ENCODE results near the gene GRAMD2A.

Gene GRAMD2A

GRCh38 chr15:72169921-72170611 lies 27.5 kb downstream of the GRAMD2A start:
- no peak for DNase-seq (ENCODE audit: low read depth, low spot score)
- no peak overlapping the region for H3K27ac ChIP-seq

- DNase-seq (ENCODE audit: low read depth, low spot score): no peak
- peak overlapping the region; percentile 69 for H3K27ac ChIP-seq
Observed at GRCh38 chr15:72169236-72169920, 28.2 kb downstream of the GRAMD2A start.

GRCh38 chr15:72168808-72169190 lies 28.8 kb downstream of the GRAMD2A start:
- DNase-seq (ENCODE audit: low read depth, low spot score): no peak
- H3K27ac ChIP-seq: peak overlapping the region; percentile 69

- peak overlapping the region; percentile 69 for H3K27ac ChIP-seq
- peak; percentile 29 for DNase-seq (ENCODE audit: low read depth, low spot score)
Observed at GRCh38 chr15:72168131-72168807, 29.3 kb downstream of the GRAMD2A start.

- H3K27ac ChIP-seq: peak overlapping the region; percentile 69
- DNase-seq (ENCODE audit: low read depth, low spot score): no peak
Observed at GRCh38 chr15:72167445-72167844, 30.1 kb downstream of the GRAMD2A start.

GRCh38 chr15:72166716-72167417 lies 30.7 kb downstream of the GRAMD2A start:
- no peak for DNase-seq (ENCODE audit: low read depth, low spot score)
- H3K27ac ChIP-seq: no peak overlapping the region

- H3K27ac ChIP-seq: no peak overlapping the region
- DNase-seq (ENCODE audit: low read depth, low spot score): no peak
Observed at GRCh38 chr15:72163719-72164118, 33.9 kb downstream of the GRAMD2A start.

- no peak for DNase-seq (ENCODE audit: low read depth, low spot score)
- no peak overlapping the region for H3K27ac ChIP-seq
Observed at GRCh38 chr15:72162569-72162968, 35.0 kb downstream of the GRAMD2A start.

- no peak overlapping the region for H3K27ac ChIP-seq
- DNase-seq (ENCODE audit: low read depth, low spot score): no peak
Observed at GRCh38 chr15:72161361-72162132, 36.0 kb downstream of the GRAMD2A start.

GRCh38 chr15:72160696-72161245 lies 36.8 kb downstream of the GRAMD2A start:
- DNase-seq (ENCODE audit: low read depth, low spot score): no peak
- no peak overlapping the region for H3K27ac ChIP-seq

- DNase-seq (ENCODE audit: low read depth, low spot score): no peak
- H3K27ac ChIP-seq: no peak overlapping the region
Observed at GRCh38 chr15:72156928-72157327, 40.7 kb downstream of the GRAMD2A start.

- H3K27ac ChIP-seq: peak overlapping the region; percentile 48
- no peak for DNase-seq (ENCODE audit: low read depth, low spot score)
Observed at GRCh38 chr15:72155635-72156616, 41.7 kb downstream of the GRAMD2A start.

- DNase-seq (ENCODE audit: low read depth, low spot score): peak; percentile 39
- peak overlapping the region; percentile 48 for H3K27ac ChIP-seq
Observed at GRCh38 chr15:72155003-72155621, 42.5 kb downstream of the GRAMD2A start.

- DNase-seq (ENCODE audit: low read depth, low spot score): no peak
Observed at GRCh38 chr15:72154316-72154715, 43.3 kb downstream of the GRAMD2A start.

GRCh38 chr15:72153269-72154000 lies 44.2 kb downstream of the GRAMD2A start:
- H3K27ac ChIP-seq: no peak overlapping the region
- DNase-seq (ENCODE audit: low read depth, low spot score): no peak

More at GRCh38 chr15:72154316-72154715, 43.3 kb downstream of the GRAMD2A start:
- no peak overlapping the region for H3K27ac ChIP-seq

GRCh38 chr15:72147418-72147817 lies 50.2 kb downstream of the GRAMD2A start:
- DNase-seq (ENCODE audit: low read depth, low spot score): no peak
- no peak overlapping the region for H3K27ac ChIP-seq

- DNase-seq (ENCODE audit: low read depth, low spot score): no peak
- no peak overlapping the region for H3K27ac ChIP-seq
Observed at GRCh38 chr15:72146934-72147333, 50.7 kb downstream of the GRAMD2A start.

All from epithelial cell of prostate (primary cell).